ENCODE measurements around the gene FMN1. TPM values are rescaled to one million over a fixed set of nuclear protein-coding genes. Genes with fewer than 3 reads are reported as not detected.

The FMN1 gene
- total RNA-seq, 2 experiments from 2014 or later = 0.04 to 0.13 TPM

- ChIA-PET CTCF (no interaction called here), POLR2A (no interaction called here)
Measured at GRCh38 chr15:32766101-32766500, 428.4 kb downstream of the FMN1 start.

DNA sequence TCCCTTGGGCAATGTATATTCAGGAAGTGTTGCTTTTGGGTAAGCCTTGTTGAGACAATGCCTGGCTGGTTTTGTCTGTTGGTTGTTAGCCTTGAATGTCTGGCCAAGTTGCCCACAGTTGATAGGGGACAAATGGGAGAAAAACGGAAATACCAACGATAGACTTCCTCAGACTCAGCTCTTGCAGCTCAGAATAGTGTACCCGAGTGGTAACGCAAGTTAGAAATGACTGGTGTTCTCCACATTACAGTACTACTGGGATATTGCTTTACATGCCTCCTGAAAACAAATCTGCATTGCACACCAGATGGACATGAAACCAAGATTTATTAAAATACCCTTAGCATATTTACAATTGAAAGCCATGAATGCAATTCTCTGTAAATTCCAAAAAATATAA, 429.3 kb downstream of the FMN1 start:
- POLR2A ChIA-PET = no interaction called here
- CTCF ChIA-PET = no interaction called here

- ChIA-PET CTCF (no interaction called here), POLR2A (no interaction called here)
Measured at GRCh38 chr15:32763295-32763694, 431.2 kb downstream of the FMN1 start.

- ChIA-PET CTCF (no interaction called here), POLR2A (no interaction called here)
Measured at GRCh38 chr15:32757426-32757825, 437.1 kb downstream of the FMN1 start.

- ChIA-PET CTCF (no interaction called here), POLR2A (no interaction called here)
Measured at GRCh38 chr15:32750979-32751378, 443.5 kb downstream of the FMN1 start.

DNA sequence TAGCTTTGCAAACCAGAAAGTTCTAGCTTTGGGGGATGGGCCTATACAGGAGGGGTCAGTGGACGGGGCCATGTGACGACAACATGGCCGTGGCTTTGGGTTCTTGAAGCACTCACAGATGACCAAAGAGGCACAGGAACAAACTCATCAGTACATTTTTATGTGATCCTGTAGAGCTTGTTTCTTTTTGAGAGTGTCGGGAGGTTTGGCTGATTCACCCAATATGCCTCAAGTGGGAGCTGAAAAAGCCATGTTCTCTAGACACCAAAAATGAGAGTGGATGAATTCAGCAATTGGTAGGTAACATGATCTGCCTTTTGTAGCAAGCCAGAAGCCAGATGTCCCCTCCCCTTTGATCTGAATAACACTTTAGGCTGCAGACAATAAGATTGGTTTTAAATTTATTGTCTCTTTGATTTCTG, 446.6 kb downstream of the FMN1 start:
- ChIA-PET CTCF (no interaction called here), POLR2A (no interaction called here)

DNA sequence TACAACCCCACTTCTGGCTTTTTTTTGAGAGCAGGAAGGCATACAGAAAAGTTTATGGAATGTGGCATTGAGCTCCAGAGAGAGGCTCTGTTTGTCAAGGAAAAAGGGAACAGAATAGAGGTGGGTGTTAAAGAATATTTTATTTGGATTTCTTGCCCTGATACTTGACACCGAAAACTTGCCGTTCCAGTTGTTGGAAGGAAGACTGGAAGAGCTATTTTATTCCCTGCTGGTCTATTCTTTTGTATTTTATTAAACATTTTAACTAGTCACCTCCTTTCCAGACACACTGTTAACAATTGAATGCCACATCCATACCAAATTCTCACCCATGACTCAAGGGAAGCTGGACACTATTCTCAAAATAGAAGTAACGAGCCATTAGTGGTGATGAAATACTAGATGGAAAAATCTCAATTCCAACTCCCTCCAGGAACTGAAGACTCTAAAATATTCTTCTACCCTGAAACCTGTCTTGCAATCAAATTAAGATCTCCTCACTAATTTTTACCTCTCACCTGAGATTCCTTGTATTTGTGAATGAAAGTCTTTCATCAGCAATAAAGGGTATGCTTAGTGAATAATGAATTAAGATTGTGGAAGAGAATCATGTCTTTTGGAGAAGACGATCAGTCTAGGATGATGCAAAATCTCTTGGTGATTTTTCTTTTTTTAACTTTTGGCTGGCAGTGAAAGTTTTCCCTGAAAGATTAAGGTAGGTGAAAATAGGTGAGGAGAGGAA, 448.2 kb downstream of the FMN1 start:
- POLR2A ChIA-PET = no interaction called here
- CTCF ChIA-PET = no interaction called here

DNA sequence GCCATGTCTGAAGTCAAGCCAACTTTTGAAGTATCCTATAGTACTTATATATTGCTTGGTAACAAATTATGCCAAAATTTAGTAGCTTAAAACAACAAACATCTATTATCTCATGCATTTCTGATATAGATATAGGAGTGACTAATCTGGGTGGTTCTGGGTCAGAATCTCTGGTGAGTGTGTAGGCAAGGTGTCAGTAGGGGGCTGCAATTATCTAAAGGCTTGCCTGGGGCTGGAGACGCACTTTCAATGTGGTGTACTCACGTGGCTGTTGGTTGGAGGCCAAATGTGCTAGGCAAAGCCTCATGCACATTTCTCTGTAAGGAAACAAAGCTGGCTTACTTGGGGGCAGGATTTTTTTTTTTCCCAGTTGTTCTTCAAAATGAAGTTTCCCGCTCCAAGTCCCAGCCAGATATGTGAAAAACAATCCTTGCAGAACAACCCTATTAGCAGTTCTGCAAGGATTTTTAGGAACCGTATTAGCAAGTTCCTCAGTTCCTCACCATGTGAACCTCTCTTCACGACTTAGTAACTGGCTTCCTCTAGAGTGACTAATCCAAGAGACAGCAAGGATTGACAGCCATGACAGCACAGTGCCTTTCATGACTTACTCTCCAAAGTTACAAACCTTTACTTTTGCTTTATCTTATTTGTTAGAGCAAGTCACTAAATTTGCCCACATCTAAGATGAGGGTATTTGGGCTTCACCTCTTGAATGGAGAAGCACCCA, 450.9 kb downstream of the FMN1 start:
- POLR2A ChIA-PET = no interaction called here

GRCh38 chr15:32739522-32740063, 454.9 kb downstream of the FMN1 start:
- CTCF ChIA-PET = no interaction called here
- POLR2A ChIA-PET = no interaction called here

More for the DNA sequence above, 450.9 kb downstream of the FMN1 start:
- CTCF ChIA-PET = no interaction called here

GRCh38 chr15:32738666-32739065, 455.8 kb downstream of the FMN1 start:
- POLR2A ChIA-PET = no interaction called here
- CTCF ChIA-PET = no interaction called here

- POLR2A ChIA-PET = no interaction called here
Measured at GRCh38 chr15:32737304-32737703, 457.2 kb downstream of the FMN1 start.

GRCh38 chr15:32736701-32737061, 457.8 kb downstream of the FMN1 start:
- ChIA-PET POLR2A (no interaction called here), CTCF (no interaction called here)

More at GRCh38 chr15:32737304-32737703, 457.2 kb downstream of the FMN1 start:
- CTCF ChIA-PET = no interaction called here

- POLR2A ChIA-PET = no interaction called here
- CTCF ChIA-PET = no interaction called here
Measured at GRCh38 chr15:32735989-32736700, 458.4 kb downstream of the FMN1 start.

- CTCF ChIA-PET = no interaction called here
- POLR2A ChIA-PET = no interaction called here
Measured at GRCh38 chr15:32733281-32733680, 461.2 kb downstream of the FMN1 start.

GRCh38 chr15:32732574-32733157, 461.8 kb downstream of the FMN1 start:
- CTCF ChIA-PET = no interaction called here
- POLR2A ChIA-PET = no interaction called here

DNA sequence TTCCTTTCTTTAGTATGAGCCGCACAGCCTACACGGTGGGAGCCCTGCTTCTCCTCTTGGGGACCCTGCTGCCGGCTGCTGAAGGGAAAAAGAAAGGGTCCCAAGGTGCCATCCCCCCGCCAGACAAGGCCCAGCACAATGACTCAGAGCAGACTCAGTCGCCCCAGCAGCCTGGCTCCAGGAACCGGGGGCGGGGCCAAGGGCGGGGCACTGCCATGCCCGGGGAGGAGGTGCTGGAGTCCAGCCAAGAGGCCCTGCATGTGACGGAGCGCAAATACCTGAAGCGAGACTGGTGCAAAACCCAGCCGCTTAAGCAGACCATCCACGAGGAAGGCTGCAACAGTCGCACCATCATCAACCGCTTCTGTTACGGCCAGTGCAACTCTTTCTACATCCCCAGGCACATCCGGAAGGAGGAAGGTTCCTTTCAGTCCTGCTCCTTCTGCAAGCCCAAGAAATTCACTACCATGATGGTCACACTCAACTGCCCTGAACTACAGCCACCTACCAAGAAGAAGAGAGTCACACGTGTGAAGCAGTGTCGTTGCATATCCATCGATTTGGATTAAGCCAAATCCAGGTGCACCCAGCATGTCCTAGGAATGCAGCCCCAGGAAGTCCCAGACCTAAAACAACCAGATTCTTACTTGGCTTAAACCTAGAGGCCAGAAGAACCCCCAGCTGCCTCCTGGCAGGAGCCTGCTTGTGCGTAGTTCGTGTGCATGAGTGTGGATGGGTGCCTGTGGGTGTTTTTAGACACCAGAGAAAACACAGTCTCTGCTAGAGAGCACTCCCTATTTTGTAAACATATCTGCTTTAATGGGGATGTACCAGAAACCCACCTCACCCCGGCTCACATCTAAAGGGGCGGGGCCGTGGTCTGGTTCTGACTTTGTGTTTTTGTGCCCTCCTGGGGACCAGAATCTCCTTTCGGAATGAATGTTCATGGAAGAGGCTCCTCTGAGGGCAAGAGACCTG, 463.5 kb downstream of the FMN1 start:
- ChIA-PET CTCF (no interaction called here), POLR2A (no interaction called here)

DNA sequence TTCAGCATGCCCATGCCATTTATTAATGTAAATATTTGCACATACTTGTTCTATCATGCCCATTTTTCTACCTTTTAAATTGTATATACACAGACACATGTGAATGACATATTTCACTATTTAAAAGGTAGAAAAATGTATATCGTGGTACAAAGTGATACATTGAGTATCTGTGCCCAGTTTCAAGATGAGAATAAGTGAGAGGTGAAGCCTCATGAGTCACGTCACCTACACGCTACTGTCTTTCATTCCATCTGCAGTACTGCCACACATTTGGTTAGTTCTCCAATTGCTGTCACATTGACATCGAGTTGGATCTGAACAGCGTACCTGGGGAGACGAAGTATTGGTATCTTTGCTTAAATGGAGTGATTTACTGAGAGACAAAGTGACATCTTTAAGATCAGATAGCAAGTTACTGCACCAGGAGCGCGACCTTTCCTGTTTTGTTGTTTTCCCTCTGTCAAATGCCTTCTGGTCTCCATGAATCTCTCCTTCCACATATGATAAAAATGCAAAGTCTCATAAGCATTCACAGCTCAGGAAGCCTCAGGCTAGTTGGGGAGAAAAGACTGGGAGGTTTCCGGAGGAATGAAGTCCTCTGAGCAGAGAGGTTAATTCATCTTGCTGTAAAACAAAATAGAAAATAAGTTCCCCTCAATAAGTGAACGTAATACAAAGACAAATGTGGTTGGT, 464.7 kb downstream of the FMN1 start:
- CTCF ChIA-PET = no interaction called here

GRCh38 chr15:32723171-32723948, 471.2 kb downstream of the FMN1 start:
- ChIA-PET CTCF (no interaction called here), POLR2A (no interaction called here)

More for the DNA sequence above, 464.7 kb downstream of the FMN1 start:
- POLR2A ChIA-PET = no interaction called here

All from activated CD8-positive, alpha-beta memory T cell treated with anti-CD3 and anti-CD28 coated beads for 36 hours (primary cell).